Mammary epithelial cell (primary cell): ENCODE results near the gene COMMD3.

Source experiments
- EZH2 ChIP-seq: IDR thresholded peaks from 2 replicates; pipeline ENCODE4 v1.6.1; 2012; ENCODE audit warnings: low read length, inconsistent platforms, borderline replicate concordance
- TF ChIP-seq, protein P1 (sequence below), 2 donors: IDR thresholded peaks in 1 of 2; conservative IDR thresholded peaks in 1 of 2; 2 replicates each; pipeline ENCODE4 v1.5.1; 2011 to 2012; ENCODE audit warnings: inconsistent platforms in 2 of 2, low read length in 2 of 2, mild to moderate bottlenecking in 2 of 2, control low read depth in 1 of 2, low read depth in 1 of 2; ENCODE audit not compliant: insufficient read depth in 1 of 2; ENCODE audit errors: extremely low read depth in 1 of 2

DNA sequence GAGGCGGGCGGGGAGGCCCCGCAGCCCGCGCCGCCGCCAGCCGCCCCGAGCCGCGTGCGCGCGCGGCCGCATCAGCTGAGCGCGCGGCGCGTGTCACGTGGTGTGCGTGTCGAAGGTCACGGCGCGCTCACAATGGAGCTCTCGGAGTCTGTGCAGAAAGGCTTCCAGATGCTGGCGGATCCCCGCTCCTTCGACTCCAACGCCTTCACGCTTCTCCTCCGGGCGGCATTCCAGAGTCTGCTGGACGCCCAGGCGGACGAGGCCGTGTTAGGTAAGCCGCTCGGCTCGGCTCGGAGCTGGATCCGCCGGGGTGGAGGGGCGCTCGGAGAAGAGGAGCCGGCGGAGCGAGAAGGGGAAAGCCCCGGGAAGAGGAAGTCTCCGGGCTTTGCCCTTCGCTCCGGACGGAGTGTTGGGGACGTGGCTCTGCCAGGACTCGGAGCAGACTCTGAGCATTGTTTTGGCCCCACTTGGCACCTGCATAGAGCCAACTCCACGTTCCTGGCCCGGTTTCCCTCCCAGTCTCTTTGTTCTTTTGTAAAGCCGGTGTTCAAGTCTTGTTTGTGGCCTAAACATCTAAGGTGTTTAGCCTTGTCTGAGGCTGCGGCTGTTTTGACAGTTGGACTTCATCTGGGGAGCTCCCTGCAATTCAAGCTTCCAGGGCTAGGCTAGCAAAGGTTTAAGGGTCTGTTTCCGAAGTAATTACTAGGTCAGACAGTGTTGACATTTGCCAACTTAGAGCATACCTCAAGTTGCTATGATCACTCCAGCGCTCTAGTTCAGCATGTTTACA, at the start of gene COMMD3:
- TF ChIP-seq, protein P1, sequence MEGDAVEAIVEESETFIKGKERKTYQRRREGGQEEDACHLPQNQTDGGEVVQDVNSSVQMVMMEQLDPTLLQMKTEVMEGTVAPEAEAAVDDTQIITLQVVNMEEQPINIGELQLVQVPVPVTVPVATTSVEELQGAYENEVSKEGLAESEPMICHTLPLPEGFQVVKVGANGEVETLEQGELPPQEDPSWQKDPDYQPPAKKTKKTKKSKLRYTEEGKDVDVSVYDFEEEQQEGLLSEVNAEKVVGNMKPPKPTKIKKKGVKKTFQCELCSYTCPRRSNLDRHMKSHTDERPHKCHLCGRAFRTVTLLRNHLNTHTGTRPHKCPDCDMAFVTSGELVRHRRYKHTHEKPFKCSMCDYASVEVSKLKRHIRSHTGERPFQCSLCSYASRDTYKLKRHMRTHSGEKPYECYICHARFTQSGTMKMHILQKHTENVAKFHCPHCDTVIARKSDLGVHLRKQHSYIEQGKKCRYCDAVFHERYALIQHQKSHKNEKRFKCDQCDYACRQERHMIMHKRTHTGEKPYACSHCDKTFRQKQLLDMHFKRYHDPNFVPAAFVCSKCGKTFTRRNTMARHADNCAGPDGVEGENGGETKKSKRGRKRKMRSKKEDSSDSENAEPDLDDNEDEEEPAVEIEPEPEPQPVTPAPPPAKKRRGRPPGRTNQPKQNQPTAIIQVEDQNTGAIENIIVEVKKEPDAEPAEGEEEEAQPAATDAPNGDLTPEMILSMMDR (conservative IDR thresholded peaks at IDR 0.05 in 1 of 2, IDR thresholded peaks at IDR 0.05 in 1 of 2; ENCODE audit: extremely low read depth in 1 of 2, insufficient read depth in 1 of 2, low read depth in 1 of 2, low read length in 2 of 2): no peak
- TF ChIP-seq EZH2: no peak
